HG03432 (cell line): ENCODE results near the gene GRB10.

Source experiments
- ATAC-seq: cut with Tn5 transposase; IDR thresholded peaks from one replicate; pipeline ENCODE4 v1.9.1; 2021; ENCODE audit warnings: mild to moderate bottlenecking, moderate library complexity; ENCODE audit not compliant: unreplicated experiment

Gene GRB10

GRCh38 chr7:50658696-50659095 lies 124.0 kb downstream of the GRB10 start:
- no peak for ATAC-seq

GRCh38 chr7:50657912-50658311 lies 124.8 kb downstream of the GRB10 start:
- no peak for ATAC-seq

GRCh38 chr7:50657341-50657873 lies 125.3 kb downstream of the GRB10 start:
- no peak for ATAC-seq

GRCh38 chr7:50656141-50656895 lies 126.4 kb downstream of the GRB10 start:
- no peak for ATAC-seq

GRCh38 chr7:50655490-50655889 lies 127.2 kb downstream of the GRB10 start:
- no peak for ATAC-seq

GRCh38 chr7:50655020-50655419 lies 127.7 kb downstream of the GRB10 start:
- ATAC-seq: no peak

- no peak for ATAC-seq
These were observed 128.7 kb downstream of the GRB10 start for GRCh38 chr7:50653981-50654425.

GRCh38 chr7:50653126-50653864 lies 129.4 kb downstream of the GRB10 start:
- ATAC-seq: no peak

GRCh38 chr7:50652400-50653125 lies 130.1 kb downstream of the GRB10 start:
- ATAC-seq: no peak

GRCh38 chr7:50651271-50651989 lies 131.3 kb downstream of the GRB10 start:
- peak; percentile 66 for ATAC-seq

- ATAC-seq: no peak
These were observed 132.5 kb downstream of the GRB10 start for GRCh38 chr7:50650057-50650664.

- no peak for ATAC-seq
These were observed 133.3 kb downstream of the GRB10 start for GRCh38 chr7:50649259-50649885.

GRCh38 chr7:50648570-50649169 lies 134.0 kb downstream of the GRB10 start:
- ATAC-seq: no peak

- ATAC-seq: no peak
These were observed 134.6 kb downstream of the GRB10 start for GRCh38 chr7:50648076-50648475.

- no peak for ATAC-seq
These were observed 135.3 kb downstream of the GRB10 start for GRCh38 chr7:50647286-50647980.

- ATAC-seq: no peak
These were observed 136.6 kb downstream of the GRB10 start for GRCh38 chr7:50646069-50646468.

- no peak for ATAC-seq
These were observed 137.5 kb downstream of the GRB10 start for GRCh38 chr7:50645186-50645585.

GRCh38 chr7:50644586-50644985 lies 138.1 kb downstream of the GRB10 start:
- ATAC-seq: no peak

- ATAC-seq: no peak
These were observed 138.6 kb downstream of the GRB10 start for GRCh38 chr7:50644114-50644513.
